Breast epithelium (tissue), 3 donors: ENCODE data around the gene RYK.

Source experiments
- CTCF ChIP-seq, 3 donors: fragments of 450-650 bp; IDR thresholded peaks; one replicate each; pipeline ENCODE4 v1.5.1; 2016 to 2017; ENCODE audit warnings: antibody characterized with exemption in 3 of 3, mild to moderate bottlenecking in 3 of 3, moderate library complexity in 3 of 3
- POLR2A ChIP-seq: fragments of 450-650 bp; IDR thresholded peaks from one replicate; pipeline ENCODE4 v1.6.1; 2016; ENCODE audit warnings: antibody characterized with exemption, mild to moderate bottlenecking, moderate library complexity

GRCh38 chr3:134222835-134223234, 27.8 kb downstream of the RYK start:
- TF ChIP-seq CTCF (IDR thresholded peaks at IDR 0.05) (no peak), POLR2A (no peak)
